HepG2 (cell line): ENCODE data around the gene WDR47. TPM values are rescaled to one million over a fixed set of nuclear protein-coding genes. Genes with fewer than 3 reads are reported as not detected.

Source experiments
- ASH2L ChIP-seq: fragments of 300-600, 200-600 bp; sonication (generic); IDR thresholded peaks from 2 replicates; pipeline ENCODE4 v1.7.0; 2017; ENCODE audit warnings: low read depth, mild to moderate bottlenecking, moderate library complexity, mixed read lengths, low read length; ENCODE audit not compliant: insufficient read length
- CBX1 ChIP-seq: IDR thresholded peaks from one replicate; pipeline ENCODE4 v1.6.1; 2016; ENCODE audit warnings: antibody characterized with exemption, low read depth
- MLX ChIP-seq: IDR thresholded peaks from 2 replicates; pipeline ENCODE4 v1.6.1; 2016
- PBX3 ChIP-seq: sonication (generic); formaldehyde crosslinking; IDR thresholded peaks from 2 replicates; pipeline ENCODE4 v1.8.1; 2023; ENCODE audit warnings: missing genetic modification reagents, inconsistent platforms, borderline replicate concordance
- POLR2AphosphoS2 ChIP-seq: IDR thresholded peaks from 2 replicates; pipeline ENCODE4 v1.6.1; 2011; ENCODE audit warnings: low read depth, low read length, improper control_type of control experiment
- RERE ChIP-seq: IDR thresholded peaks from 2 replicates; pipeline ENCODE4 v1.6.1; 2016; ENCODE audit warnings: low read depth, missing genetic modification reagents, missing compliant biosample characterization
- RFXANK ChIP-seq: IDR thresholded peaks from 2 replicates; pipeline ENCODE4 v1.6.1; 2016
- SOX5 ChIP-seq: IDR thresholded peaks from 2 replicates; pipeline ENCODE4 v1.6.1; 2016; ENCODE audit warnings: borderline replicate concordance
- THAP11 ChIP-seq: IDR thresholded peaks from 2 replicates; pipeline ENCODE4 v1.6.1; 2016; ENCODE audit warnings: missing biosample characterization, missing genetic modification reagents
- ZHX1 ChIP-seq: sonication (generic); formaldehyde crosslinking; IDR thresholded peaks from 2 replicates; pipeline ENCODE4 v1.8.1; 2022; ENCODE audit warnings: low read depth, mild to moderate bottlenecking, missing genetic modification reagents
- ZNF101 ChIP-seq: sonication (generic); formaldehyde crosslinking; IDR thresholded peaks from 2 replicates; pipeline ENCODE4 v1.4.0; 2020; ENCODE audit warnings: mild to moderate bottlenecking, low read depth, missing genetic modification reagents, borderline replicate concordance
- ZNF180 ChIP-seq: sonication (generic); formaldehyde crosslinking; IDR thresholded peaks from 2 replicates; pipeline ENCODE4 v1.4.0; 2020; ENCODE audit warnings: low read depth, missing genetic modification reagents, borderline replicate concordance
- ZNF232 ChIP-seq: sonication (generic); formaldehyde crosslinking; IDR thresholded peaks from 2 replicates; pipeline ENCODE4 v1.4.0; 2020; ENCODE audit warnings: missing genetic modification reagents, borderline replicate concordance
- ZNF350 ChIP-seq: sonication (generic); formaldehyde crosslinking; IDR thresholded peaks from 2 replicates; pipeline ENCODE4 v1.4.0; 2020; ENCODE audit warnings: mild to moderate bottlenecking, low read depth, missing genetic modification reagents, borderline replicate concordance
- ZNF569 ChIP-seq: sonication (generic); formaldehyde crosslinking; IDR thresholded peaks from 2 replicates; pipeline ENCODE4 v1.5.0; 2020; ENCODE audit warnings: mild to moderate bottlenecking, missing genetic modification reagents, moderate library complexity, borderline replicate concordance
- ZNF570 ChIP-seq: sonication (generic); formaldehyde crosslinking; IDR thresholded peaks from 2 replicates; pipeline ENCODE4 v1.4.0; 2020; ENCODE audit warnings: mild to moderate bottlenecking, missing genetic modification reagents, borderline replicate concordance
- ZNF777 ChIP-seq: sonication (generic); formaldehyde crosslinking; IDR thresholded peaks from 2 replicates; pipeline ENCODE4 v1.4.0; 2020; ENCODE audit warnings: missing genetic modification reagents
- polyA plus RNA-seq, 8 experiments: library from polyadenylated mRNA; depleted of rRNA in 3 of 8; stranded (reverse) in 7 of 8; unstranded in 1 of 8; fragments of >200 nt; fragmentation: Illumina TruSeq in 4 of 8; extraction: Trizol in 4 of 8; gene quantifications; 2 replicates each; pipeline versions ENCODE4 v1.2.1 to v1.2.3, GENCODE V29; 2011 to 2016; ENCODE audit warnings: low read depth in 4 of 8, missing spikeins in 1 of 8, mixed read lengths in 1 of 8; ENCODE audit not compliant: insufficient read depth in 1 of 8
- total RNA-seq, 5 experiments: library from RNA; depleted of rRNA; stranded (reverse); fragments of >200 nt; fragmentation: Illumina TruSeq; extraction: Trizol; gene quantifications; 2 replicates each; pipeline ENCODE4 v1.2.3, GENCODE V29; 2016; ENCODE audit warnings: low read depth in 1 of 5

WDR47 gene
- total and polyA plus RNA-seq, 2 of the 13 experiments (the other 11 are each of a cell fraction or from before 2014, with no cell fraction given), result 4.3 to 5.9 TPM

GRCh38 chr1:108963052-108963686 lies 78.7 kb downstream of the WDR47 start, which contains the start of gene CLCC1 (continued):
- TF ChIP-seq RERE (CRISPR knock-in tag), result peak; percentile 71; the same call in 1 of the 2 replicates
- no peak for TF ChIP-seq ZNF570
- TF ChIP-seq ZNF569, result peak; percentile 74; the same call in 1 of the 2 replicates
- peak; percentile 83 for TF ChIP-seq CBX1
- 0 out of 2 replicates have a peak, but pooled peaks have one; percentile 68 for TF ChIP-seq ZNF350 (CRISPR knock-in tag)
- TF ChIP-seq PBX3 (CRISPR knock-in tag), result no peak
- peak; percentile 74 for TF ChIP-seq THAP11 (CRISPR knock-in tag)
- peak; percentile 63; the same call in 1 of the 2 replicates for TF ChIP-seq ZNF777 (CRISPR knock-in tag)
- peak; percentile 63; the same call in 1 of the 2 replicates for TF ChIP-seq RFXANK
- no peak for TF ChIP-seq POLR2AphosphoS2
- no peak for TF ChIP-seq ZNF180 (CRISPR knock-in tag)
- peak; percentile 92 for TF ChIP-seq ASH2L
- peak; percentile 47; the same call in 1 of the 2 replicates for TF ChIP-seq MLX
- no peak for TF ChIP-seq ZNF101 (CRISPR knock-in tag)
- TF ChIP-seq SOX5 (CRISPR knock-in tag), result peak; percentile 64
- peak; percentile 68 for TF ChIP-seq ZHX1 (CRISPR knock-in tag)
- TF ChIP-seq ZNF232 (CRISPR knock-in tag), result peak; percentile 84; the same call in 1 of the 2 replicates
